ENCODE measurements around the gene PTK6.
"Not testable (repeated sequence)": the region's sequence is repeated elsewhere in the genome, so short reads cannot be mapped to it uniquely, and the experiment has no call there.

Gene PTK6

GRCh38 chr20:63490416-63490815, 46.8 kb downstream of the PTK6 start:
- no peak for DNase-seq

- DNase-seq: no peak
Measured at GRCh38 chr20:63488315-63489251, 48.6 kb downstream of the PTK6 start.

GRCh38 chr20:63487781-63488241, 49.4 kb downstream of the PTK6 start:
- no peak for DNase-seq

- no peak for DNase-seq
Measured at GRCh38 chr20:63487116-63487764, 49.9 kb downstream of the PTK6 start.

- no peak for DNase-seq
Measured at GRCh38 chr20:63486300-63486855, 50.8 kb downstream of the PTK6 start.

GRCh38 chr20:63484651-63485403, 52.3 kb downstream of the PTK6 start:
- no peak for DNase-seq

- DNase-seq: no peak
Measured at GRCh38 chr20:63484236-63484635, 52.9 kb downstream of the PTK6 start.

- DNase-seq: no peak
Measured at GRCh38 chr20:63483834-63484233, 53.3 kb downstream of the PTK6 start.

GRCh38 chr20:63482021-63482587, 55.1 kb downstream of the PTK6 start:
- no peak for DNase-seq

GRCh38 chr20:63481503-63481902, 55.7 kb downstream of the PTK6 start:
- no peak for DNase-seq

GRCh38 chr20:63479695-63480419, 57.3 kb downstream of the PTK6 start:
- DNase-seq: not testable (repeated sequence)

- DNase-seq: no peak
Measured at GRCh38 chr20:63478346-63479302, 58.6 kb downstream of the PTK6 start.
